ENCODE results near the gene CALCOCO2.

- TF ChIP-seq CTCF (IDR thresholded peaks at IDR 0.05) (no peak), POLR2A (IDR thresholded peaks at IDR 0.05) (no peak)
These were observed 25.4 kb downstream of the CALCOCO2 start for GRCh38 chr17:48856122-48856821.
